ENCODE measurements around the gene ANXA11.

DNA sequence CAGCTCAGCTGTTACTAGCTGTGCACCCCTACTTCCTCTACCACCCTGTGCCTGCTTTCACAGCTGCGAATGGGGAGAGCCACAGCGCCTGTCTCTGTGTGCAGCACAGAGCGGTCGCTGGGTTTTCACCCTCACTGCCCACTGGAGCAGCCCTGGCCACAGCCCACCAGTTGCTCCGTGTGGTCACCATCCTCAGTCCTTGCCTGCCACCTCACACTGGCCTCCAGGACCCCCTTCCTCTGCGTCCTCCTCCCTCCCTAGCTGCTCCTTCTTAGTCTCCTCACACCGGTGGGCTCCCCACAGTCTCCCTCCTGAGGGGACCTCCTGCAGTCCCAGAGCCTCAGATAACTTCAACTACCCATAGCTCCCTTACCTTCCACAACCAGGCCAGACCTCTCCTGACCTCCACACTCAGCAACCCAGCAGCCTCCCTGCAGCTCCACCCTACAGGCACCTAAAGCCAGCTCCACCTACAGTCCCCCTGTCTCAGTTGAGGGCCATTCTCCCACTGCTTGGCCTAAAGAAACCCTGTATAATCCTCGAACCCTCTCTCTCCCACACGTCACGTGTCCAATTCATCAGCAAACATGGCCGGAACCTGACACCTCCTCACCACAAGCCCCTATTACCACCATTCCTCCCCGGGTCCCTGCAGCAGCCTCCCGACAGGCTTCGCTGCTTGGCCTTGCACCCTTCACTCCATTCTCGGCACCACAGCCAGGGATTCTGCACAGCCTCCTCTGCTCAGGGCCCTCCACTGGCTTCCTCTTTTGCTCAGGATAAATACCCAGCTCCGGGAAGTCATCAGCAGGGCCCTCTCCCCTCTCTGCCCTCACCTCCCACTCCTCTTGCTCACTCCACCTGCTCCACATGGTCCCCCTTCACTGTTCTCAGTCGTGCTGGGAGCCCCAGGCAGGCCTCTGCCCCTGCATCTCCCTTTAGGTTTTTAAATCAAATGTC is 44.7 kb downstream of the ANXA11 start:
- TF ChIP-seq EZH2 (IDR thresholded peaks at IDR 0.05), result no peak
- no peak for TF ChIP-seq POLR2AphosphoS5 (IDR thresholded peaks at IDR 0.05; ENCODE audit: borderline replicate concordance, low read depth, low read length)

Measured in SK-N-MC (cell line).